ENCODE results near the gene GSTA1.
"Not testable (repeated sequence)": the region's sequence is repeated elsewhere in the genome, so short reads cannot be mapped to it uniquely, and the experiment has no call there.

Gene GSTA1

GRCh38 chr6:52826513-52826912 lies 22.9 kb upstream of the GSTA1 start:
- no peak overlapping the region for H3K4me3 ChIP-seq (ENCODE audit: low read length)
- no peaks in the 10 kb centered on the region for H3K36me3 ChIP-seq (ENCODE audit: control insufficient read depth, insufficient read depth, low read length)
- H3K9me3 ChIP-seq (ENCODE audit: control insufficient read depth, low read length): no peaks in the 10 kb centered on the region
- no peak overlapping the region for H3K9ac ChIP-seq (ENCODE audit: low read length)
- no peaks in the 10 kb centered on the region for H3K27me3 ChIP-seq (ENCODE audit: control insufficient read depth, insufficient read depth, low read length)
- H3K4me1 ChIP-seq (ENCODE audit: control insufficient read depth, insufficient read depth, low read length): no peaks in the 10 kb centered on the region

- H3K9ac ChIP-seq (ENCODE audit: low read length); H3K4me1 ChIP-seq (ENCODE audit: control insufficient read depth, insufficient read depth, low read length); H3K36me3 ChIP-seq (ENCODE audit: control insufficient read depth, insufficient read depth, low read length); H3K4me3 ChIP-seq (ENCODE audit: low read length); H3K27me3 ChIP-seq (ENCODE audit: control insufficient read depth, insufficient read depth, low read length); H3K9me3 ChIP-seq (ENCODE audit: control insufficient read depth, low read length): not testable (repeated sequence)
These were observed 22.4 kb upstream of the GSTA1 start for GRCh38 chr6:52825900-52826459.

GRCh38 chr6:52825270-52825793 lies 21.7 kb upstream of the GSTA1 start:
- not testable (repeated sequence) for H3K9ac ChIP-seq (ENCODE audit: low read length); H3K36me3 ChIP-seq (ENCODE audit: control insufficient read depth, insufficient read depth, low read length); H3K4me3 ChIP-seq (ENCODE audit: low read length); H3K9me3 ChIP-seq (ENCODE audit: control insufficient read depth, low read length); H3K4me1 ChIP-seq (ENCODE audit: control insufficient read depth, insufficient read depth, low read length); H3K27me3 ChIP-seq (ENCODE audit: control insufficient read depth, insufficient read depth, low read length)

GRCh38 chr6:52821842-52822241 lies 18.2 kb upstream of the GSTA1 start:
- H3K9me3 ChIP-seq (ENCODE audit: control insufficient read depth, low read length): no peaks in the 10 kb centered on the region
- H3K4me3 ChIP-seq (ENCODE audit: low read length): no peak overlapping the region
- no peak overlapping the region for H3K9ac ChIP-seq (ENCODE audit: low read length)
- H3K4me1 ChIP-seq (ENCODE audit: control insufficient read depth, insufficient read depth, low read length): no peaks in the 10 kb centered on the region
- no peaks in the 10 kb centered on the region for H3K36me3 ChIP-seq (ENCODE audit: control insufficient read depth, insufficient read depth, low read length)
- H3K27me3 ChIP-seq (ENCODE audit: control insufficient read depth, insufficient read depth, low read length): no peaks in the 10 kb centered on the region

- Histone ChIP-seq H3K9me3 (ENCODE audit: control insufficient read depth, low read length) (no peaks in the 10 kb centered on the region), H3K9ac (ENCODE audit: low read length) (no peak overlapping the region), H3K4me3 (ENCODE audit: low read length) (no peak overlapping the region), H3K4me1 (ENCODE audit: control insufficient read depth, insufficient read depth, low read length) (peaks cover 5% of the 10 kb centered on the region), H3K27me3 (ENCODE audit: control insufficient read depth, insufficient read depth, low read length) (no peaks in the 10 kb centered on the region), H3K36me3 (ENCODE audit: control insufficient read depth, insufficient read depth, low read length) (no peaks in the 10 kb centered on the region)
These were observed 16.6 kb upstream of the GSTA1 start for GRCh38 chr6:52820198-52820597.

GRCh38 chr6:52815167-52816092 lies 11.8 kb upstream of the GSTA1 start:
- H3K9ac ChIP-seq (ENCODE audit: low read length): no peak overlapping the region
- H3K36me3 ChIP-seq (ENCODE audit: control insufficient read depth, insufficient read depth, low read length): no peaks in the 10 kb centered on the region
- H3K27me3 ChIP-seq (ENCODE audit: control insufficient read depth, insufficient read depth, low read length): no peaks in the 10 kb centered on the region
- no peak overlapping the region for H3K4me3 ChIP-seq (ENCODE audit: low read length)
- H3K9me3 ChIP-seq (ENCODE audit: control insufficient read depth, low read length): no peaks in the 10 kb centered on the region
- peaks cover 6% of the 10 kb centered on the region for H3K4me1 ChIP-seq (ENCODE audit: control insufficient read depth, insufficient read depth, low read length)

GRCh38 chr6:52814545-52814944 lies 10.9 kb upstream of the GSTA1 start:
- not testable (repeated sequence) for H3K4me1 ChIP-seq (ENCODE audit: control insufficient read depth, insufficient read depth, low read length); H3K9ac ChIP-seq (ENCODE audit: low read length)

GRCh38 chr6:52809777-52810176 lies 6.2 kb upstream of the GSTA1 start:
- H3K4me3 ChIP-seq (ENCODE audit: low read length); H3K27me3 ChIP-seq (ENCODE audit: control insufficient read depth, insufficient read depth, low read length); H3K9ac ChIP-seq (ENCODE audit: low read length); H3K36me3 ChIP-seq (ENCODE audit: control insufficient read depth, insufficient read depth, low read length); H3K4me1 ChIP-seq (ENCODE audit: control insufficient read depth, insufficient read depth, low read length); H3K9me3 ChIP-seq (ENCODE audit: control insufficient read depth, low read length): not testable (repeated sequence)

More at GRCh38 chr6:52814545-52814944, 10.9 kb upstream of the GSTA1 start:
- H3K4me3 ChIP-seq (ENCODE audit: low read length); H3K9me3 ChIP-seq (ENCODE audit: control insufficient read depth, low read length); H3K36me3 ChIP-seq (ENCODE audit: control insufficient read depth, insufficient read depth, low read length); H3K27me3 ChIP-seq (ENCODE audit: control insufficient read depth, insufficient read depth, low read length): not testable (repeated sequence)

- Histone ChIP-seq H3K4me3 (ENCODE audit: low read length) (no peak overlapping the region), H3K27me3 (ENCODE audit: control insufficient read depth, insufficient read depth, low read length) (no peaks in the 10 kb centered on the region), H3K36me3 (ENCODE audit: control insufficient read depth, insufficient read depth, low read length) (no peaks in the 10 kb centered on the region), H3K4me1 (ENCODE audit: control insufficient read depth, insufficient read depth, low read length) (no peaks in the 10 kb centered on the region), H3K9ac (ENCODE audit: low read length) (no peak overlapping the region), H3K9me3 (ENCODE audit: control insufficient read depth, low read length) (no peaks in the 10 kb centered on the region)
These were observed 5.0 kb upstream of the GSTA1 start for GRCh38 chr6:52808660-52809059.

GRCh38 chr6:52802806-52803205 lies 810 bp downstream of the GSTA1 start:
- no peak overlapping the region for H3K4me3 ChIP-seq (ENCODE audit: low read length)
- no peaks in the 10 kb centered on the region for H3K27me3 ChIP-seq (ENCODE audit: control insufficient read depth, insufficient read depth, low read length)
- no peaks in the 10 kb centered on the region for H3K36me3 ChIP-seq (ENCODE audit: control insufficient read depth, insufficient read depth, low read length)
- H3K9me3 ChIP-seq (ENCODE audit: control insufficient read depth, low read length): no peaks in the 10 kb centered on the region
- H3K9ac ChIP-seq (ENCODE audit: low read length): no peak overlapping the region
- peaks cover 8% of the 10 kb centered on the region for H3K4me1 ChIP-seq (ENCODE audit: control insufficient read depth, insufficient read depth, low read length)

- Histone ChIP-seq H3K36me3 (ENCODE audit: control insufficient read depth, insufficient read depth, low read length) (no peaks in the 10 kb centered on the region), H3K4me3 (ENCODE audit: low read length) (no peak overlapping the region), H3K9me3 (ENCODE audit: control insufficient read depth, low read length) (no peaks in the 10 kb centered on the region), H3K27me3 (ENCODE audit: control insufficient read depth, insufficient read depth, low read length) (no peaks in the 10 kb centered on the region), H3K4me1 (ENCODE audit: control insufficient read depth, insufficient read depth, low read length) (peaks cover 8% of the 10 kb centered on the region), H3K9ac (ENCODE audit: low read length) (no peak overlapping the region)
These were observed 2.3 kb downstream of the GSTA1 start for GRCh38 chr6:52801188-52801841.

- not testable (repeated sequence) for H3K9ac ChIP-seq (ENCODE audit: low read length); H3K36me3 ChIP-seq (ENCODE audit: control insufficient read depth, insufficient read depth, low read length); H3K9me3 ChIP-seq (ENCODE audit: control insufficient read depth, low read length); H3K4me3 ChIP-seq (ENCODE audit: low read length); H3K27me3 ChIP-seq (ENCODE audit: control insufficient read depth, insufficient read depth, low read length); H3K4me1 ChIP-seq (ENCODE audit: control insufficient read depth, insufficient read depth, low read length)
These were observed 4.3 kb downstream of the GSTA1 start for GRCh38 chr6:52799272-52799671.

Measured in mucosa of stomach (tissue), 1 donor.